Panc1 (cell line): ENCODE measurements around the gene BOC. TPM values are rescaled to one million over a fixed set of nuclear protein-coding genes. Genes with fewer than 3 reads are reported as not detected.

Experiments used
- ATAC-seq: fragments of 200-7000 bp; cut with Tn5 transposase; 2 replicates; pipeline ENCODE4 v1.9.1; 2020; ENCODE audit warnings: mild to moderate bottlenecking, moderate library complexity
- BruUV-seq: library from RNA; stranded (reverse); fragments of 400-500 nt; replicated peaks from 2 replicates; lab custom pipeline; 2021; lab: Mats Ljungman, UMichigan
- CTCF ChIA-PET: fragments of 300-600 bp; sonication (Branson Sonifier 250); formaldehyde crosslinking; loops from one replicate; lab custom pipeline; 2022; ENCODE audit warnings: antibody characterized with exemption; lab: Charles Lee
- POLR2A ChIA-PET: fragments of 300-600 bp; sonication (Branson Sonifier 250); formaldehyde crosslinking; loops from one replicate; lab custom pipeline; 2022; ENCODE audit warnings: antibody characterized with exemption; lab: Charles Lee
- DNase-seq: peaks from one replicate; pipeline ENCODE4 v3.0.0-alpha.2; 2010; ENCODE audit warnings: low read depth, low spot score
- H3K27ac ChIP-seq: 2 replicates; pipeline ENCODE4 v1.5.1; 2011; ENCODE audit warnings: mild to moderate bottlenecking, low read length, inconsistent platforms
- H3K27me3 ChIP-seq: fragments of 200-500 bp; sonication (Bioruptor generic); 2 replicates; pipeline ENCODE4 v1.6.0; 2014; ENCODE audit warnings: low read length, inconsistent platforms; ENCODE audit not compliant: control insufficient read depth, insufficient read depth
- H3K36me3 ChIP-seq: fragments of 200-500 bp; sonication (Bioruptor generic); 2 replicates; pipeline ENCODE4 v1.5.1; 2014; ENCODE audit warnings: inconsistent platforms, mild to moderate bottlenecking, low read length, moderate library complexity; ENCODE audit not compliant: control insufficient read depth, insufficient read depth
- H3K4me1 ChIP-seq: 2 replicates; pipeline ENCODE4 v1.5.1; 2011; ENCODE audit warnings: inconsistent platforms, mild to moderate bottlenecking, low read length, moderate library complexity; ENCODE audit not compliant: control insufficient read depth, insufficient read depth
- H3K4me3 ChIP-seq, 2 experiments: 2 replicates each; pipeline ENCODE4 v1.5.1; 2011 to 2012; ENCODE audit warnings: low read depth in 2 of 2, low read length in 2 of 2, mild to moderate bottlenecking in 2 of 2, inconsistent platforms in 1 of 2, moderate library complexity in 1 of 2
- H3K9me3 ChIP-seq: fragments of 200-500 bp; sonication (Bioruptor generic); 2 replicates; pipeline ENCODE4 v1.5.1; 2014; ENCODE audit warnings: low read depth, mild to moderate bottlenecking, inconsistent platforms, low read length, moderate library complexity; ENCODE audit not compliant: control insufficient read depth, insufficient read depth
- POLR2AphosphoS5 ChIP-seq: IDR thresholded peaks from 2 replicates; pipeline ENCODE4 v1.6.1; 2012; ENCODE audit warnings: mild to moderate bottlenecking, low read depth, low read length, moderate library complexity
- SIN3A ChIP-seq: IDR thresholded peaks from 2 replicates; pipeline ENCODE4 v1.6.1; 2012; ENCODE audit warnings: low read depth, mild to moderate bottlenecking, low read length, moderate library complexity, borderline replicate concordance; ENCODE audit not compliant: insufficient read depth
- TCF7L2 ChIP-seq: IDR thresholded peaks from 2 replicates; pipeline ENCODE4 v1.6.1; 2011; ENCODE audit warnings: mild to moderate bottlenecking, low read depth, low read length, inconsistent platforms
- in situ Hi-C: cut with HindIII; loops from 2 replicates; pipeline ENCODE4 v1.10.0; 2016; ENCODE audit warnings: low sequenced_read_pairs, low pct_unique_long_range_greater_than_20kb
- intact Hi-C: fragments of 100-400 bp; cut with micrococcal nuclease; formaldehyde crosslinking; loops from one replicate; pipeline ENCODE4 v1.10.0; 2022; ENCODE audit not compliant: unreplicated experiment
- total RNA-seq: library from RNA; stranded (reverse); gene quantifications from one replicate; pipeline ENCODE4 v1.2.1, GENCODE V29; 2021; ENCODE audit not compliant: unreplicated experiment
- TF ChIP-seq, protein P1 (sequence below), 2 experiments: IDR thresholded peaks; 2 replicates each; pipeline ENCODE4 v1.6.1; 2011 to 2012; ENCODE audit warnings: low read depth in 2 of 2, control low read depth in 1 of 2, low read length in 1 of 2, mild to moderate bottlenecking in 1 of 2, moderate library complexity in 1 of 2; ENCODE audit not compliant: insufficient read depth in 1 of 2
- TF ChIP-seq, protein P2 (sequence below): fragments of 450-650 bp; IDR thresholded peaks from 2 replicates; pipeline ENCODE4 v1.5.1; 2017; ENCODE audit warnings: mild to moderate bottlenecking

The BOC gene
- total RNA-seq, 1 experiment from 2014 or later = 0.33 TPM

DNA sequence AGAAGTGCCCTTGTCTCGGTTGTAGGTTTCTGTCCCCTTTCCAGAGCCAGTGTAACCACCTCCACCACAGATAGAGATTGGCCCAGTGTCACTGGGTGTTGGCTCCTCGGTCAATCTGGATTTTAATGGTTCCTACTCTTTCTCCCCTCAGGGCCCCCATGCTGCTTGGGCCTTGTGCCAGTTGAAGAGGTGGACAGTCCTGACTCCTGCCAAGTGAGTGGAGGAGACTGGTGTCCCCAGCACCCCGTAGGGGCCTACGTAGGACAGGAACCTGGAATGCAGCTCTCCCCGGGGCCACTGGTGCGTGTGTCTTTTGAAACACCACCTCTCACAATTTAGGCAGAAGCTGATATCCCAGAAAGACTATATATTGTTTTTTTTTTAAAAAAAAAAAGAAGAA is 75.2 kb downstream of the BOC start:
- no TSS peak for BruUV-seq

DNA sequence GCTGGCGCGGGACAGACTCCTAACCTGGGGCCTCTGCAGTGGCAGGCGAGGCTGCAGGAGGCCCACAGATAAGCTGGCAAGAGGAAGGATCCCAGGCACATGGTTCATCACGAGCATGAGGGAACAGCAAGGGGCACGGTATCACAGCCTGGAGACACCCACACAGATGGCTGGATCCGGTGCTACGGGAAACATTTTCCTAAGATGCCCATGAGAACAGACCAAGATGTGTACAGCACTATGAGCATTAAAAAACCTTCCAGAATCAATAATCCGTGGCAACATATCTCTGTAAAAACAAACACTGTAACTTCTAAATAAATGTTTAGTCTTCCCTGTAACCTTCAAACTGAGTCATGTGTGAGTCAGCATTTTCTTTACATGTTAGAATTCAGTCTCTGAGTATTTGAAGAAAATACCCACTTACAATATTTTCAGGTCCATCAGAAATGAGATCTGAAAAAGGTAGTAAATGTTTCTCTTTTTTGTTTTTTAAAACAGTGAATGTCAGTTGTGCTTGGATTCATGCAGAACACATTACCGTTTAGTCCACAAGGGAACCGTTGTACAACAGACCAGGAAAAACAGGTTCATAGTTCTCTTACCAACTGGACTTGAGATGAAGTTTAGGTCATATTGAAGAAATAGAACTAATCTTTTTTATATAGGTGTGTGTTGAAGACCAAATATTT is 75.9 kb downstream of the BOC start:
- Histone ChIP-seq H3K4me3 (no peak overlapping the region), H3K27ac (no peak overlapping the region), H3K36me3 (no peaks in the 10 kb centered on the region), H3K9me3 (no peaks in the 10 kb centered on the region), H3K4me1 (peaks cover 8% of the 10 kb centered on the region), H3K27me3 (peaks cover 7% of the 10 kb centered on the region; the same call in 1 of the 2 replicates)
- TF ChIP-seq POLR2AphosphoS5 (no peak), SIN3A (no peak), TCF7L2 (no peak)
- TF ChIP-seq, protein P1, sequence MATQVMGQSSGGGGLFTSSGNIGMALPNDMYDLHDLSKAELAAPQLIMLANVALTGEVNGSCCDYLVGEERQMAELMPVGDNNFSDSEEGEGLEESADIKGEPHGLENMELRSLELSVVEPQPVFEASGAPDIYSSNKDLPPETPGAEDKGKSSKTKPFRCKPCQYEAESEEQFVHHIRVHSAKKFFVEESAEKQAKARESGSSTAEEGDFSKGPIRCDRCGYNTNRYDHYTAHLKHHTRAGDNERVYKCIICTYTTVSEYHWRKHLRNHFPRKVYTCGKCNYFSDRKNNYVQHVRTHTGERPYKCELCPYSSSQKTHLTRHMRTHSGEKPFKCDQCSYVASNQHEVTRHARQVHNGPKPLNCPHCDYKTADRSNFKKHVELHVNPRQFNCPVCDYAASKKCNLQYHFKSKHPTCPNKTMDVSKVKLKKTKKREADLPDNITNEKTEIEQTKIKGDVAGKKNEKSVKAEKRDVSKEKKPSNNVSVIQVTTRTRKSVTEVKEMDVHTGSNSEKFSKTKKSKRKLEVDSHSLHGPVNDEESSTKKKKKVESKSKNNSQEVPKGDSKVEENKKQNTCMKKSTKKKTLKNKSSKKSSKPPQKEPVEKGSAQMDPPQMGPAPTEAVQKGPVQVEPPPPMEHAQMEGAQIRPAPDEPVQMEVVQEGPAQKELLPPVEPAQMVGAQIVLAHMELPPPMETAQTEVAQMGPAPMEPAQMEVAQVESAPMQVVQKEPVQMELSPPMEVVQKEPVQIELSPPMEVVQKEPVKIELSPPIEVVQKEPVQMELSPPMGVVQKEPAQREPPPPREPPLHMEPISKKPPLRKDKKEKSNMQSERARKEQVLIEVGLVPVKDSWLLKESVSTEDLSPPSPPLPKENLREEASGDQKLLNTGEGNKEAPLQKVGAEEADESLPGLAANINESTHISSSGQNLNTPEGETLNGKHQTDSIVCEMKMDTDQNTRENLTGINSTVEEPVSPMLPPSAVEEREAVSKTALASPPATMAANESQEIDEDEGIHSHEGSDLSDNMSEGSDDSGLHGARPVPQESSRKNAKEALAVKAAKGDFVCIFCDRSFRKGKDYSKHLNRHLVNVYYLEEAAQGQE (IDR thresholded peaks at IDR 0.05; ENCODE audit: insufficient read depth in 1 of 2, low read depth in 2 of 2, low read length in 1 of 2) = no peak
- TF ChIP-seq, protein P2, sequence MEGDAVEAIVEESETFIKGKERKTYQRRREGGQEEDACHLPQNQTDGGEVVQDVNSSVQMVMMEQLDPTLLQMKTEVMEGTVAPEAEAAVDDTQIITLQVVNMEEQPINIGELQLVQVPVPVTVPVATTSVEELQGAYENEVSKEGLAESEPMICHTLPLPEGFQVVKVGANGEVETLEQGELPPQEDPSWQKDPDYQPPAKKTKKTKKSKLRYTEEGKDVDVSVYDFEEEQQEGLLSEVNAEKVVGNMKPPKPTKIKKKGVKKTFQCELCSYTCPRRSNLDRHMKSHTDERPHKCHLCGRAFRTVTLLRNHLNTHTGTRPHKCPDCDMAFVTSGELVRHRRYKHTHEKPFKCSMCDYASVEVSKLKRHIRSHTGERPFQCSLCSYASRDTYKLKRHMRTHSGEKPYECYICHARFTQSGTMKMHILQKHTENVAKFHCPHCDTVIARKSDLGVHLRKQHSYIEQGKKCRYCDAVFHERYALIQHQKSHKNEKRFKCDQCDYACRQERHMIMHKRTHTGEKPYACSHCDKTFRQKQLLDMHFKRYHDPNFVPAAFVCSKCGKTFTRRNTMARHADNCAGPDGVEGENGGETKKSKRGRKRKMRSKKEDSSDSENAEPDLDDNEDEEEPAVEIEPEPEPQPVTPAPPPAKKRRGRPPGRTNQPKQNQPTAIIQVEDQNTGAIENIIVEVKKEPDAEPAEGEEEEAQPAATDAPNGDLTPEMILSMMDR = no peak
- POLR2A ChIA-PET = no interaction called here
- BruUV-seq = no TSS peak
- intact Hi-C loops (loop anchor here (5.0 kb wide), 2 partner anchors 250 to 340 kb away; no protein-coding TSS in a partner anchor), in situ Hi-C loops (no loop called here)
- DNase-seq (peak; percentile 46), ATAC-seq (peak; percentile 47)
- CTCF ChIA-PET = interaction anchor here (1.5 kb wide), 1 partner anchor 151 kb away, joined by 5 read pairs; no protein-coding TSS in a partner anchor

More for the DNA sequence above, 75.2 kb downstream of the BOC start:
- no peaks in the 10 kb centered on the region for H3K36me3 ChIP-seq
- POLR2A ChIA-PET = no interaction called here
- peaks cover 8% of the 10 kb centered on the region for H3K4me1 ChIP-seq
- H3K9me3 ChIP-seq = no peaks in the 10 kb centered on the region
- H3K4me3 ChIP-seq = no peak overlapping the region
- no peak overlapping the region for H3K27ac ChIP-seq
- ATAC-seq (no peak), DNase-seq (no peak)
- CTCF ChIA-PET = no interaction called here
- H3K27me3 ChIP-seq = peaks cover 4% of the 10 kb centered on the region; the same call in 1 of the 2 replicates
- TF ChIP-seq, protein P2 = no peak
- no peak for TF ChIP-seq TCF7L2
- no peak for TF ChIP-seq SIN3A
- TF ChIP-seq POLR2AphosphoS5 = no peak
- TF ChIP-seq, protein P1 (IDR thresholded peaks at IDR 0.05; ENCODE audit: insufficient read depth in 1 of 2, low read depth in 2 of 2, low read length in 1 of 2) = no peak
- in situ Hi-C loops = no loop called here
- intact Hi-C loops = loop anchor here (5.0 kb wide), 2 partner anchors 249 to 341 kb away; no protein-coding TSS in a partner anchor
